ENCODE data around the gene EFCAB11.

EFCAB11 gene

GRCh38 chr14:89845346-89845745, 109.2 kb downstream of the EFCAB11 start (continued):
- TF ChIP-seq TSHZ2 (CRISPR knock-in tag; IDR thresholded peaks at IDR 0.05) (no peak), TCF4 (CRISPR knock-in tag; IDR thresholded peaks at IDR 0.05; ENCODE audit: borderline replicate concordance) (no peak), ZC3H10 (CRISPR knock-in tag; IDR thresholded peaks at IDR 0.05) (no peak), OSR1 (CRISPR knock-in tag; IDR thresholded peaks at IDR 0.05) (no peak), TOX (CRISPR knock-in tag; IDR thresholded peaks at IDR 0.05; ENCODE audit: borderline replicate concordance) (no peak), ZFP30 (CRISPR knock-in tag; IDR thresholded peaks at IDR 0.05) (no peak)

- TF ChIP-seq CSRNP3 (CRISPR knock-in tag; IDR thresholded peaks at IDR 0.05) (no peak), POU6F1 (CRISPR knock-in tag; IDR thresholded peaks at IDR 0.05; ENCODE audit: borderline replicate concordance, low read depth) (no peak), CREB5 (CRISPR knock-in tag; IDR thresholded peaks at IDR 0.05; ENCODE audit: low read depth) (no peak), ESRRG (CRISPR knock-in tag; IDR thresholded peaks at IDR 0.05) (no peak), ZNF70 (CRISPR knock-in tag; IDR thresholded peaks at IDR 0.05) (no peak), PPARA (CRISPR knock-in tag; IDR thresholded peaks at IDR 0.05; ENCODE audit: borderline replicate concordance) (no peak)
- no peak for ATAC-seq
Measured at GRCh38 chr14:89844508-89844907, 110.0 kb downstream of the EFCAB11 start.

- TF ChIP-seq SNAI2 (CRISPR knock-in tag; IDR thresholded peaks at IDR 0.05): no peak
- TF ChIP-seq ARNTL (CRISPR knock-in tag; IDR thresholded peaks at IDR 0.05; ENCODE audit: borderline replicate concordance, low read depth): no peak
- no peak for TF ChIP-seq CREB5 (CRISPR knock-in tag; IDR thresholded peaks at IDR 0.05; ENCODE audit: low read depth)
- TF ChIP-seq TOX (CRISPR knock-in tag; IDR thresholded peaks at IDR 0.05; ENCODE audit: borderline replicate concordance): no peak
- no peak for TF ChIP-seq TCF4 (CRISPR knock-in tag; IDR thresholded peaks at IDR 0.05; ENCODE audit: borderline replicate concordance)
- TF ChIP-seq ISL1 (CRISPR knock-in tag; IDR thresholded peaks at IDR 0.05): no peak
- no peak for TF ChIP-seq PATZ1 (CRISPR knock-in tag; IDR thresholded peaks at IDR 0.05; ENCODE audit: borderline replicate concordance)
- TF ChIP-seq BACH2 (CRISPR knock-in tag; IDR thresholded peaks at IDR 0.05; ENCODE audit: borderline replicate concordance): no peak
- no peak for TF ChIP-seq OSR1 (CRISPR knock-in tag; IDR thresholded peaks at IDR 0.05)
- TF ChIP-seq ZC3H10 (CRISPR knock-in tag; IDR thresholded peaks at IDR 0.05): no peak
- TF ChIP-seq ESRRG (CRISPR knock-in tag; IDR thresholded peaks at IDR 0.05): no peak
- no peak for TF ChIP-seq CSRNP3 (CRISPR knock-in tag; IDR thresholded peaks at IDR 0.05)
- no peak for TF ChIP-seq RARB (CRISPR knock-in tag; IDR thresholded peaks at IDR 0.05)
- no peak for ATAC-seq
Measured at GRCh38 chr14:89842837-89843236, 111.7 kb downstream of the EFCAB11 start.
